Bronchial epithelial cell (primary cell): ENCODE measurements around the gene CHCHD1. TPM values are rescaled to one million over a fixed set of nuclear protein-coding genes. Genes with fewer than 3 reads are reported as not detected.
A peak's percentile ranks its signal among the peaks of the same experiment; 100 is the strongest.

Experiments used
- DNase-seq: peaks from one replicate; pipeline ENCODE4 v3.0.0-alpha.2; 2010; ENCODE audit warnings: low read depth
- FAIRE-seq: peaks from 2 replicates; lab custom pipeline; 2011; peaks lifted over from hg19 to GRCh38; lab: Jason Lieb, UNC
- H3K27me3 ChIP-seq: 2 replicates; pipeline ENCODE4 v1.5.1; 2011; ENCODE audit warnings: low read length; ENCODE audit not compliant: control insufficient read depth, insufficient read depth
- H3K36me3 ChIP-seq: 2 replicates; pipeline ENCODE4 v1.5.1; 2011; ENCODE audit warnings: low read length; ENCODE audit not compliant: control insufficient read depth, insufficient read depth
- H3K4me3 ChIP-seq: 2 replicates; pipeline ENCODE4 v1.5.1; 2011; ENCODE audit warnings: mild to moderate bottlenecking, low read depth, low read length, control low read depth
- CTCF ChIP-seq: IDR thresholded peaks from 2 replicates; pipeline ENCODE4 v1.5.1; 2011; ENCODE audit warnings: mild to moderate bottlenecking, moderate library complexity, low read length, control low read depth, inconsistent platforms; ENCODE audit not compliant: insufficient read depth, severe bottlenecking
- total RNA-seq: library from RNA; depleted of rRNA; stranded (reverse); fragments of >200 nt; gene quantifications from 2 replicates; pipeline ENCODE4 v1.2.1, GENCODE V29; 2014

CHCHD1 gene
- total RNA-seq, 1 donor from 2014 or later, result 13.2 TPM

GRCh38 chr10:73813333-73813732 is 31.5 kb downstream of the CHCHD1 start:
- DNase-seq (no peak), FAIRE-seq (no peak)
- Histone ChIP-seq H3K27me3 (no peaks in the 10 kb centered on the region), H3K36me3 (peaks cover 1% of the 10 kb centered on the region), H3K4me3 (no peak overlapping the region)
- no peak for TF ChIP-seq CTCF

- no peak for FAIRE-seq
- H3K27me3 ChIP-seq, result no peaks in the 10 kb centered on the region
- DNase-seq, result no peak
- no peak for TF ChIP-seq CTCF
- H3K4me3 ChIP-seq, result no peak overlapping the region
- H3K36me3 ChIP-seq, result peaks cover 1% of the 10 kb centered on the region
Observed at GRCh38 chr10:73814276-73814895, 32.5 kb downstream of the CHCHD1 start.

GRCh38 chr10:73814896-73815718 is 33.3 kb downstream of the CHCHD1 start:
- H3K36me3 ChIP-seq, result peaks cover 1% of the 10 kb centered on the region
- DNase-seq (no peak), FAIRE-seq (no peak)
- no peaks in the 10 kb centered on the region for H3K27me3 ChIP-seq
- TF ChIP-seq CTCF, result peak; percentile 6
- H3K4me3 ChIP-seq, result no peak overlapping the region

DNA sequence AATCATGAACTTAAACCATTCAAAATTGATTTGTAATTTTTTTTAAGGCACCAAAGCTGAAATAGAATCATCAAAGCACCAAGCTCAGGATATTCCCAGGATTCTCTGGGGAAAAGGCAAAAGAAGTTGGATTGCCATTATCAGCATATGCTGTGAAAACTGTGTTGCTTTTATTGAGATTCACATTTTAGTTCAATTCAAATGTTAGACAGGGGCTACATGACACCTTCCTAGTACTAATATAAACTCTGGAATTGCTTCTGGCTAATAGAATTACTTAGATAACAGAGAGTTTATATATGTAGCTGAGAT is 33.8 kb downstream of the CHCHD1 start:
- no peak for TF ChIP-seq CTCF
- DNase-seq (no peak), FAIRE-seq (no peak)
- Histone ChIP-seq H3K36me3 (peaks cover 1% of the 10 kb centered on the region), H3K27me3 (no peaks in the 10 kb centered on the region), H3K4me3 (no peak overlapping the region)

DNA sequence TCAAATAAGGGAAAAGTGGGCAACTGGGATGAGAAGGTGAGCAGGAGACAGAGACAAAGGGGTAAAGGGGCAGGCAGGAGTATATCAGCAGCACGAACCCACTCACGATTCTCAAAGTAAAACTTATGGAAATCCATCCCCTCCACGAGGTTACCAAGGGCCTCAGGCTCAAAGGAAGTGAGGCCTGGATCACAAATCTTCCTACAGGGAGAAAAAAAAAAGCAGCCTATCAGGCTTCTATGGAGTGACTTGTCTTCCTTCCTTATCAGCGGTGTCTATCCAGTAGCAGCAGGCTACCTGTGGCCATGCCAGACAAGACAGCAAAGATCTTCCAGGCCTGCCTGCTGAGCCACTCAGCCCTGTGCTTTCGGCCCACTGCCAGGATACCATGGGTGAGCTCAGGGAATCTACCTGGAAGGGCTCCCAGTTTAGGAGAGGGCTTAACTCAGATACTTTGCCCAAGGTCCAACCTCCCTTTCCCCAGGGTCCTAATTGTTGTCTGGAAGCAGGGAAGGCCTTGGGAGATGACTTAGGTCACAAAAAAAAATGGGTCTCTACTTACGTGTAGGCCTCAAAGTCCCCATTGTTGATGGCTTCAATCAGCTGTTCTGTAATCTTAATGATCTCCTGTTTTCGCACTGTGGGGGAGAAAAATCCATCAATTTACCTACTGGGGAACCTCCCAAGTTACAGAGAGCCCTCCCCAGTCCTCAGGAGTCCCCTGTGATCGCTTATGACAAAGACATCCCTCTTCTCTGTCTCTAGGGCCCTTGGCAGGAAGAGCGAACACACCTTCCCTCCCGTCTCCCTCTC is 35.3 kb downstream of the CHCHD1 start:
- H3K36me3 ChIP-seq, result peaks cover 1% of the 10 kb centered on the region
- H3K4me3 ChIP-seq, result no peak overlapping the region
- no peaks in the 10 kb centered on the region for H3K27me3 ChIP-seq
- DNase-seq (peak; percentile 33), FAIRE-seq (no peak)
- TF ChIP-seq CTCF, result no peak
